PC-9 (cell line): ENCODE measurements around the gene CTNND2. TPM values are rescaled to one million over a fixed set of nuclear protein-coding genes. Genes with fewer than 3 reads are reported as not detected.

Experiments used
- BruUV-seq: library from RNA; stranded (reverse); fragments of 400-500 nt; replicated peaks from 2 replicates; lab custom pipeline; 2021; lab: Mats Ljungman, UMichigan
- CTCF ChIA-PET: fragments of 300-600 bp; sonication (Branson Sonifier 250); formaldehyde crosslinking; loops from one replicate; lab custom pipeline; 2022; ENCODE audit warnings: antibody characterized with exemption; lab: Charles Lee
- POLR2A ChIA-PET: fragments of 300-600 bp; sonication (Branson Sonifier 250); formaldehyde crosslinking; loops from one replicate; lab custom pipeline; 2022; ENCODE audit warnings: antibody characterized with exemption; ENCODE audit not compliant: unreplicated experiment; lab: Charles Lee
- DNase-seq, 2 experiments: peaks; one replicate each; pipeline versions ENCODE4 v3.0.0 to v3.0.0-alpha.2; 2015 to 2022; ENCODE audit warnings: mixed read lengths in 1 of 2
- H2AFZ ChIP-seq: fragments of 200-600 bp; sonication (generic); 2 replicates; pipeline ENCODE4 v1.8.1; 2017; ENCODE audit warnings: antibody characterized with exemption
- H3F3A ChIP-seq: fragments of 200-600 bp; sonication (generic); 2 replicates; pipeline ENCODE4 v1.8.1; 2017; ENCODE audit warnings: antibody characterized with exemption, mild to moderate bottlenecking, low read depth; ENCODE audit not compliant: insufficient read depth
- H3K27ac ChIP-seq: fragments of 200-600 bp; sonication (generic); 2 replicates; pipeline ENCODE4 v1.6.1; 2016; ENCODE audit warnings: mixed run types
- H3K27me3 ChIP-seq: fragments of 200-600 bp; sonication (generic); 2 replicates; pipeline ENCODE4 v1.6.1; 2016; ENCODE audit warnings: low read depth, mixed run types; ENCODE audit not compliant: insufficient read depth
- H3K36me3 ChIP-seq: fragments of 200-600 bp; sonication (generic); 2 replicates; pipeline ENCODE4 v1.6.1; 2016; ENCODE audit warnings: low read depth, mixed run types
- H3K4me1 ChIP-seq: fragments of 200-600 bp; sonication (generic); replicated peaks from 2 replicates; pipeline ENCODE4 v1.6.1; 2016; ENCODE audit warnings: mixed run types; ENCODE audit not compliant: insufficient read depth
- H3K4me2 ChIP-seq: fragments of 200-600 bp; sonication (generic); 2 replicates; pipeline ENCODE4 v1.6.1; 2017; ENCODE audit warnings: mixed run types
- H3K4me3 ChIP-seq: fragments of 200-600 bp; sonication (generic); 2 replicates; pipeline ENCODE4 v1.6.1; 2016; ENCODE audit warnings: mixed run types
- H3K79me2 ChIP-seq: fragments of 200-600 bp; sonication (generic); 2 replicates; pipeline ENCODE4 v1.6.1; 2017; ENCODE audit warnings: low read depth, mixed run types
- H3K9me2 ChIP-seq: fragments of 200-600 bp; sonication (generic); 2 replicates; pipeline ENCODE4 v1.8.1; 2017; ENCODE audit warnings: mild to moderate bottlenecking; ENCODE audit not compliant: insufficient read depth
- H3K9me3 ChIP-seq: fragments of 200-600 bp; sonication (generic); 2 replicates; pipeline ENCODE4 v1.8.1; 2016; ENCODE audit warnings: low read depth; ENCODE audit not compliant: insufficient read depth
- H4K20me1 ChIP-seq: fragments of 200-600 bp; sonication (generic); 2 replicates; pipeline ENCODE4 v1.8.1; 2017; ENCODE audit not compliant: insufficient read depth
- CTCF ChIP-seq: fragments of 200-600 bp; sonication (generic); conservative IDR thresholded peaks from 2 replicates; pipeline ENCODE4 v1.6.1; 2017; ENCODE audit warnings: mixed run types, antibody characterized with exemption, mild to moderate bottlenecking, moderate library complexity
- EZH2 ChIP-seq: fragments of 200-600 bp; sonication (generic); IDR thresholded peaks from 2 replicates; pipeline ENCODE4 v1.8.0; 2017; ENCODE audit warnings: antibody characterized with exemption, low read depth
- intact Hi-C: fragments of 100-400 bp; cut with micrococcal nuclease; formaldehyde crosslinking; loops from one replicate; pipeline ENCODE4 v1.10.0; 2022; ENCODE audit not compliant: unreplicated experiment
- total RNA-seq: library from RNA; stranded (reverse); gene quantifications from 2 replicates; pipeline ENCODE4 v1.2.3, GENCODE V29; 2021

CTNND2 gene
- total RNA-seq, 1 experiment from 2014 or later: not detected

DNA sequence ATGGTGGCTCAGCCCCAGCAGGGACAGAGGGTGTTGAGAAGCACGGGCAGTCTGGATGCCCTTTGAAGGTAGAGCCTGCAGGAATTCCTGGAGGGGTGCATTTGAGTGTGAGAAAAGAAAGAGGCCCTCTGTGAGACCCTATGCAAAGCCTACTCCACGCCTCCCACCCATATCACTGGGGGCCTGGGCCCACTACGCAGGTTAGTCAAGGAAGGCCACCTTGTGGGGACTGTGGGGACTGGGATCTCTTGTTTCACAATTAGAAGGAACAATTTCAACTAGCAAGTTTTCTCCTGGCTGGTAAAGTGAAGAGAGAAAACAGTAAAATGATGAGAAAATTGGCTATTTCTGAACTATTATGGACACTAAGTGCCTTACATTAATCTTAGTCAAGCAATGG is 657.0 kb downstream of the CTNND2 start:
- Histone ChIP-seq H3K4me2 (no peak overlapping the region), H3K9me2 (no peaks in the 10 kb centered on the region), H4K20me1 (no peaks in the 10 kb centered on the region), H3K4me3 (no peak overlapping the region), H3K9me3 (no peaks in the 10 kb centered on the region; the same call in 1 of the 2 replicates), H3K27ac (no peak overlapping the region), H3F3A (0 out of 2 replicates have a peak, but pooled peaks cover 3% of the 10 kb centered on the region), H3K79me2 (no peaks in the 10 kb centered on the region), H3K36me3 (no peaks in the 10 kb centered on the region), H2AFZ (no peak overlapping the region), H3K27me3 (no peaks in the 10 kb centered on the region), H3K4me1 (peaks cover 17% of the 10 kb centered on the region)
- ChIA-PET POLR2A (no interaction called here), CTCF (no interaction called here)
- BruUV-seq: no TSS peak
- intact Hi-C loops: no loop called here
- TF ChIP-seq CTCF (0 out of 2 replicates have a peak, but pooled peaks have one; percentile 18), EZH2 (no peak)
- DNase-seq: no peak

GRCh38 chr5:11240293-11241190 is 663.7 kb downstream of the CTNND2 start:
- intact Hi-C loops: no loop called here
- BruUV-seq: no TSS peak
- H3K4me2 ChIP-seq: no peak overlapping the region
- no peaks in the 10 kb centered on the region for H3K27me3 ChIP-seq
- peaks cover 10% of the 10 kb centered on the region; the same call in 1 of the 2 replicates for H3K4me1 ChIP-seq
- no peak for DNase-seq
- no peak overlapping the region for H3K27ac ChIP-seq
- no peaks in the 10 kb centered on the region for H3K9me3 ChIP-seq
- ChIA-PET POLR2A (no interaction called here), CTCF (no interaction called here)
- H3K79me2 ChIP-seq: no peaks in the 10 kb centered on the region
- H3K9me2 ChIP-seq: no peaks in the 10 kb centered on the region
- no peak for TF ChIP-seq CTCF
- no peak for TF ChIP-seq EZH2
- H4K20me1 ChIP-seq: no peaks in the 10 kb centered on the region
- H3K36me3 ChIP-seq: no peaks in the 10 kb centered on the region
- no peaks in the 10 kb centered on the region for H3F3A ChIP-seq
- H3K4me3 ChIP-seq: no peak overlapping the region
- H2AFZ ChIP-seq: no peak overlapping the region

DNA sequence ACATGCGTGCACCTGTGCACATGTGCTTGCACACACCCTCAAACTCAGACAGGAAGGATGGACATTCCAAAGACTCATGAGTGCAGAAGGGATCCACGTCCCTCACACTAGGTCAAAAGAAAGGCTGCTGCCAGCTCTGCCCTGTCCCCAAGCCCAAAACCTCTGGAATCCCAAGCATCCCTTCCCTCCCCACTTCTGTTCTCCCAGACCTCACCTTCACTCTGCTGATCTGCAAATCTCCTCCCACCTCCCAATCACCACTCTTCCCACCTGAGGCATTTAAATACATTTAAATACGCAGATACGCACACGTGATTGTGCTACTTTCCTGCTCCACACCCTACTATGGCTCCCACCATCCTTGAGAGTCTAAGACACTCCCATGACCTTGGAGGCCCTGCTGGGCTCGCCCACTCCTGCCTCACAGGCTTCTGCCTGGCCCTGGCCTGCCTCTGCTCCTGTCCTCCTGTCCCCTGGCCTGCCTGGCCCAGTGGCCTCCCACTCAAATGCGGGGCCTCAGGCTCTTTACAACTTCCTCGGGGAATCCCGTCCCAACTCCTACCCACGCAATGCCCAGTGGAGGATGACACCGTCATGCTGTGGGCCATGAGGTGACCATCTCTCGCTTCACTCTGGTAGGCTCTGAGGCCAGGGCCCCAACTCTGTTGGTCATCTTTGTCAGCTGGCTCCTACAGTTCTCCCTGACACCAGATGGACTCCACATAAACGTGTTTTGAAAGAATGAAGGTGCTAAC is 664.8 kb downstream of the CTNND2 start:
- TF ChIP-seq CTCF (no peak), EZH2 (no peak)
- Histone ChIP-seq H3K36me3 (no peaks in the 10 kb centered on the region), H3K27me3 (no peaks in the 10 kb centered on the region), H3K4me1 (peaks cover 10% of the 10 kb centered on the region; the same call in 1 of the 2 replicates), H3K4me2 (no peak overlapping the region), H3K9me2 (no peaks in the 10 kb centered on the region), H4K20me1 (no peaks in the 10 kb centered on the region), H3K27ac (no peak overlapping the region), H2AFZ (no peak overlapping the region), H3K4me3 (no peak overlapping the region), H3K79me2 (no peaks in the 10 kb centered on the region), H3K9me3 (no peaks in the 10 kb centered on the region), H3F3A (no peaks in the 10 kb centered on the region)
- DNase-seq: no peak
- POLR2A ChIA-PET: no interaction called here
- CTCF ChIA-PET: no interaction called here
- BruUV-seq: no TSS peak
- intact Hi-C loops: loop anchor here (5.0 kb wide), 1 partner anchor 1547 kb away; no protein-coding TSS in a partner anchor
